Vagina (tissue), 2 donors: ENCODE measurements around the gene GSTA1.

Experiments used
- CTCF ChIP-seq, 3 experiments: fragments of 450-650 bp in 2 of 3; fragments of 200-600 bp in 1 of 3; sonication (generic) in 1 of 3; IDR thresholded peaks; one replicate each; pipeline ENCODE4 v1.5.1; 2017 to 2019; ENCODE audit warnings: antibody characterized with exemption in 3 of 3, mild to moderate bottlenecking in 2 of 3, moderate library complexity in 2 of 3
- POLR2A ChIP-seq, 2 donors: fragments of 450-650 bp; IDR thresholded peaks; one replicate each; pipeline ENCODE4 v1.6.1; 2017; ENCODE audit warnings: antibody characterized with exemption in 2 of 2, mild to moderate bottlenecking in 2 of 2, moderate library complexity in 2 of 2
- POLR2AphosphoS5 ChIP-seq, 2 donors: sonication (generic); formaldehyde crosslinking; IDR thresholded peaks; one replicate each; pipeline ENCODE4 v1.9.0; 2017; ENCODE audit warnings: antibody characterized with exemption in 2 of 2, mild to moderate bottlenecking in 2 of 2, low read depth in 1 of 2; ENCODE audit not compliant: insufficient read depth in 1 of 2

GRCh38 chr6:52745764-52746201 lies 57.8 kb downstream of the GSTA1 start:
- TF ChIP-seq CTCF (IDR thresholded peaks at IDR 0.05) (no peak), POLR2AphosphoS5 (IDR thresholded peaks at IDR 0.05; ENCODE audit: insufficient read depth in 1 of 2, low read depth in 1 of 2) (no peak), POLR2A (IDR thresholded peaks at IDR 0.05) (no peak)
